K562 (cell line): Measurements from ENCODE around the gene OLFML2A. TPM values are rescaled to one million over a fixed set of nuclear protein-coding genes. Genes with fewer than 3 reads are reported as not detected.

Experiments
- CREB1 ChIP-seq, 2 experiments: sonication (generic) in 1 of 2; formaldehyde crosslinking in 1 of 2; IDR thresholded peaks; 2 replicates each; pipeline versions ENCODE4 v1.6.1 to v1.8.0; 2012 to 2022; ENCODE audit warnings: inconsistent platforms in 1 of 2, mild to moderate bottlenecking in 1 of 2, missing genetic modification reagents in 1 of 2, moderate library complexity in 1 of 2
- HEY1 ChIP-seq: fragments of 250-450 bp; sonication (Bioruptor Pico); IDR thresholded peaks from 2 replicates; pipeline ENCODE4 v1.5.0; 2020; ENCODE audit warnings: mild to moderate bottlenecking, moderate library complexity, borderline replicate concordance
- HMGN3 ChIP-seq: IDR thresholded peaks from 2 replicates; pipeline ENCODE4 v1.6.1; 2011; ENCODE audit warnings: borderline replicate concordance, low read depth, mild to moderate bottlenecking, mixed read lengths, low read length; ENCODE audit not compliant: insufficient read length; ENCODE audit errors: extremely low read depth
- HNRNPK ChIP-seq: fragments of 200-400 bp; formaldehyde crosslinking; IDR thresholded peaks from one replicate; pipeline ENCODE4 v1.6.1; 2018; ENCODE audit warnings: mild to moderate bottlenecking, low read depth, low read length; ENCODE audit not compliant: poor library complexity, severe bottlenecking
- KLF6 ChIP-seq: fragments of 250-450 bp; sonication (Bioruptor Pico); IDR thresholded peaks from 2 replicates; pipeline ENCODE4 v1.4.0; 2020; ENCODE audit warnings: mild to moderate bottlenecking, moderate library complexity, borderline replicate concordance
- MBD2 ChIP-seq: sonication (generic); IDR thresholded peaks from 2 replicates; pipeline ENCODE4 v1.6.1; 2016; ENCODE audit warnings: low read depth, borderline replicate concordance
- MTA2 ChIP-seq: fragments of 450-650 bp; IDR thresholded peaks from 2 replicates; pipeline ENCODE4 v1.6.1; 2016; ENCODE audit warnings: low read depth
- NR2C2 ChIP-seq, 2 experiments: fragments of 200-800 bp in 1 of 2; sonication (Bioruptor generic) in 1 of 2; sonication (generic) in 1 of 2; formaldehyde crosslinking in 1 of 2; IDR thresholded peaks; 2 replicates each; pipeline versions ENCODE4 v1.6.1 to v1.8.0; 2016 to 2022; ENCODE audit warnings: mild to moderate bottlenecking in 1 of 2, missing compliant biosample characterization in 1 of 2, missing genetic modification characterization in 1 of 2, missing genetic modification reagents in 1 of 2
- POU5F1 ChIP-seq: fragments of 150-350 bp; IDR thresholded peaks from 2 replicates; pipeline ENCODE4 v1.6.1; 2014; ENCODE audit warnings: borderline replicate concordance, low read length, low read depth, mild to moderate bottlenecking; ENCODE audit not compliant: partially characterized antibody
- PTTG1 ChIP-seq: fragments of 450-650 bp; IDR thresholded peaks from 2 replicates; pipeline ENCODE4 v1.6.1; 2016; ENCODE audit warnings: low read depth, mild to moderate bottlenecking, missing genetic modification characterization, missing compliant biosample characterization
- RBM25 ChIP-seq: fragments of 200-400 bp; formaldehyde crosslinking; IDR thresholded peaks from 2 replicates; pipeline ENCODE4 v1.6.1; 2018; ENCODE audit warnings: low read length, low read depth, moderate library complexity; ENCODE audit not compliant: severe bottlenecking
- RBM34 ChIP-seq: fragments of 200-400 bp; formaldehyde crosslinking; IDR thresholded peaks from 2 replicates; pipeline ENCODE4 v1.6.1; 2018; ENCODE audit warnings: low read length, borderline replicate concordance; ENCODE audit not compliant: insufficient read depth
- RCOR1 ChIP-seq, 2 experiments: IDR thresholded peaks; 2 replicates each; pipeline ENCODE4 v1.6.1; 2012; ENCODE audit warnings: low read depth in 2 of 2, low read length in 2 of 2, borderline replicate concordance in 1 of 2, improper control_type of control experiment in 1 of 2
- TAF9B ChIP-seq: fragments of 450-650 bp; IDR thresholded peaks from 2 replicates; pipeline ENCODE4 v1.6.1; 2018; ENCODE audit warnings: mild to moderate bottlenecking; ENCODE audit not compliant: partially characterized antibody
- TEAD2 ChIP-seq: fragments of 450-650 bp; IDR thresholded peaks from 2 replicates; pipeline ENCODE4 v1.6.1; 2016; ENCODE audit warnings: missing genetic modification characterization, control low read depth, missing compliant biosample characterization
- TFE3 ChIP-seq: fragments of 450-650 bp; formaldehyde crosslinking; IDR thresholded peaks from 2 replicates; pipeline ENCODE4 v1.4.0; 2020; ENCODE audit warnings: mild to moderate bottlenecking, mixed read lengths
- YBX1 ChIP-seq: fragments of 450-650 bp; IDR thresholded peaks from 2 replicates; pipeline ENCODE4 v1.7.1; 2016; ENCODE audit warnings: mild to moderate bottlenecking
- ZBTB26 ChIP-seq: fragments of 450-650 bp; formaldehyde crosslinking; IDR thresholded peaks from 2 replicates; pipeline ENCODE4 v1.4.0; 2022; ENCODE audit warnings: missing genetic modification characterization
- ZC3H4 ChIP-seq: sonication (generic); formaldehyde crosslinking; IDR thresholded peaks from 2 replicates; pipeline ENCODE4 v1.9.0; 2021; ENCODE audit warnings: missing genetic modification reagents, borderline replicate concordance
- ZFPM2 ChIP-seq: fragments of 250-450 bp; sonication (Bioruptor Pico); IDR thresholded peaks from 2 replicates; pipeline ENCODE4 v1.5.1; 2022; ENCODE audit warnings: mild to moderate bottlenecking
- ZNF277 ChIP-seq: fragments of 250-450 bp; sonication (Bioruptor Pico); IDR thresholded peaks from 2 replicates; pipeline ENCODE4 v1.8.0; 2022; ENCODE audit warnings: inconsistent platforms, mild to moderate bottlenecking, moderate library complexity, borderline replicate concordance
- ZNF41 ChIP-seq: fragments of 250-450 bp; sonication (Bioruptor Pico); conservative IDR thresholded peaks from 2 replicates; pipeline ENCODE4 v1.4.0; 2020; ENCODE audit warnings: mild to moderate bottlenecking
- ZNF717 ChIP-seq: fragments of 250-450 bp; sonication (Bioruptor Pico); IDR thresholded peaks from 2 replicates; pipeline ENCODE4 v1.5.0; 2021
- ZNF830 ChIP-seq: fragments of 250-450 bp; sonication (Bioruptor Pico); IDR thresholded peaks from 2 replicates; pipeline ENCODE4 v1.5.0; 2021; ENCODE audit warnings: mild to moderate bottlenecking
- polyA plus RNA-seq, 8 experiments: library from polyadenylated mRNA; depleted of rRNA in 4 of 8; stranded (reverse) in 5 of 8; unstranded in 3 of 8; fragments of >200 nt; fragmentation: Nextera tagmentation in 2 of 8; fragmentation: Illumina TruSeq in 1 of 8; extraction: Ambion mirVana in 2 of 8; extraction: Trizol in 1 of 8; gene quantifications; 2 replicates each; pipeline versions ENCODE4 v1.2.1 to v1.2.3, GENCODE V29; 2011 to 2014; ENCODE audit warnings: inconsistent platforms in 1 of 8, missing spikeins in 1 of 8
- total RNA-seq, 7 experiments: library from RNA; depleted of rRNA in 6 of 7; stranded (reverse); fragments of >200 nt in 6 of 7; fragmentation: Illumina TruSeq in 2 of 7; extraction: Trizol in 2 of 7; gene quantifications; 2 replicates each; pipeline versions ENCODE4 v1.2.1 to v1.2.3, GENCODE V29; 2011 to 2021; ENCODE audit warnings: low replicate concordance in 1 of 7

Gene OLFML2A
- total and polyA plus RNA-seq, 9 of the 15 experiments (the other 6 are each of a cell fraction or from before 2014, with no cell fraction given) = 0.16 TPM; not detected in 8

- no peak for TF ChIP-seq ZBTB26
- TF ChIP-seq CREB1 (IDR thresholded peaks at IDR 0.05) = no peak
- TF ChIP-seq CREB1 (CRISPR knock-in tag; IDR thresholded peaks at IDR 0.05) = peak; percentile 79
- no peak for TF ChIP-seq HNRNPK
- TF ChIP-seq TFE3 (CRISPR knock-in tag) = no peak
- TF ChIP-seq YBX1 = no peak
- 0 out of 2 replicates have a peak, but pooled peaks have one; percentile 35 for TF ChIP-seq ZNF830
- TF ChIP-seq HMGN3 = no peak
- TF ChIP-seq RBM25 = peak; percentile 99
- TF ChIP-seq HEY1 (CRISPR knock-in tag) = no peak
- no peak for TF ChIP-seq NR2C2 (CRISPR knock-in tag; IDR thresholded peaks at IDR 0.05)
- TF ChIP-seq NR2C2 (tag; IDR thresholded peaks at IDR 0.05) = no peak
- 0 out of 2 replicates have a peak, but pooled peaks have one; percentile 29 for TF ChIP-seq KLF6 (CRISPR knock-in tag)
- no peak for TF ChIP-seq TEAD2 (tag)
- no peak for TF ChIP-seq RBM34
- TF ChIP-seq ZNF41 (CRISPR knock-in tag) = no peak
- no peak for TF ChIP-seq ZFPM2
- no peak for TF ChIP-seq ZNF277 (CRISPR knock-in tag)
- no peak for TF ChIP-seq ZNF717 (CRISPR knock-in tag)
- TF ChIP-seq TAF9B = no peak
- no peak for TF ChIP-seq PTTG1 (tag)
- TF ChIP-seq ZC3H4 = no peak
- no peak for TF ChIP-seq POU5F1
- TF ChIP-seq MTA2 = no peak
- TF ChIP-seq MBD2 = no peak
- no peak; a peak in 2 of 4 replicates for TF ChIP-seq RCOR1 (IDR thresholded peaks at IDR 0.05; ENCODE audit: borderline replicate concordance in 1 of 2, low read depth in 2 of 2, low read length in 2 of 2)
Measured at GRCh38 chr9:124852829-124853531, 76.0 kb downstream of the OLFML2A start, which contains the start of gene WDR38 (continued).
